ENCODE data around the gene CHCHD6. TPM values are rescaled to one million over a fixed set of nuclear protein-coding genes. Genes with fewer than 3 reads are reported as not detected.

Gene CHCHD6
- total RNA-seq, 6 experiments from 2014 or later = 1.7 to 5.3 (median 4.2) TPM

DNA sequence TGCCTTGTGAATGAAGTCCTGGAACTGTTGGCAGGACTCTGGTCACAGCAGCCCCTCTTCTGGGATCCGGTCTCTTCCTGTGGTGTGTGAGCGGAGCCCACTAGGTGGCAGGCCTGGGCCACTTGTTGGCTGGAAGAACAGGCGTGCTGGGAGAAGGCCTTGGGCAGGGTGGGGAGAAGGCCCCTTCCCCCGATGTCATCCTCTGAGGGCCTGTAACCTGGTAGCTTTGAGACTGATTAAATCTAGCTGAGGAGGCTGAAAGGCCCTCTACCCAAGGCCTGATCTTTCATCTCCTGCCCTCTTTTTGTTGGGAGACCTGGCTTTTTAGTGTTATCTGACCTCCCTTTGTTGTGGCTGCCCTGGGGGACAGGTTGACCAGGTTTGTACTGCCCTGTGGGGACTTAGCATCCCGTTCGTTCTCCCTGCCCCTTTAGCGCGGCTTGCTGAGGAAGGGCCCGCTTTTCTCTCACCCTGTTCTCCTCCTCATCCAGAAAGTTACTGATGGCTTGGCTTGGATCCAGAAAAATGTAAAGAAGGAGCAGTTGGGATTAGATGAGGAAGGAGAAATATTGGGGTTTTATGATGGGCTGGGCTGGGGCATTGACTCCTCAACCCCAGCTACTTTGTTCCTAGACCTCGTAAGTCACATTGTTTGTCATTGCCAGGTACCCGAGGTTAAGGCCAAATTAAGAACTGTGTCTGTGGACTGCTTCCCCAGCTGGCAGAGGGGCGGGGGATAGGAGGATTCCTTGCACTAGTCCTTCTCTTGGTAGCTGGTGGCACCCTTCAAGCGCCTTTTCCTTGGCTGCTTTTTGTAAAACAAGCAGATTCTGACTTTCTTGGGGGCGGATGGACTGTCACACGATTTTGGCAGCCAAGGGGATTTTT is 48.5 kb downstream of the CHCHD6 start:
- H3K4me3 ChIP-seq = no peak overlapping the region
- H3K4me1 ChIP-seq = no peaks in the 10 kb centered on the region
- ATAC-seq = peak; percentile 87 to 97 (median 92)
- no peaks in the 10 kb centered on the region for H3K9me3 ChIP-seq
- no peaks in the 10 kb centered on the region for H3K27me3 ChIP-seq
- H3K36me3 ChIP-seq = no peaks in the 10 kb centered on the region
- 65% methylated on average over 12 of the region's 15 CpGs for whole genome bisulfite sequencing (ENCODE audit: insufficient coverage, low coverage, low lambda C conversion rate, missing lambda C conversion rate)
- intact Hi-C loops (cut with DNase I) = loop anchor here (10.0 kb wide), 3 partner anchors 212 to 802 kb away; no protein-coding TSS in a partner anchor
- TF ChIP-seq POLR2A (IDR thresholded peaks at IDR 0.05) (no peak), CTCF (IDR thresholded peaks at IDR 0.05) (peak; percentile 75 to 81 (median 77))
- no peak overlapping the region for H3K27ac ChIP-seq
- DNase-seq = peak; percentile 70 to 73 (median 73)

GRCh38 chr3:126753191-126754160 is 49.4 kb downstream of the CHCHD6 start:
- intact Hi-C loops (cut with DNase I) = loop anchor here (10.0 kb wide), 3 partner anchors 211 to 801 kb away; no protein-coding TSS in a partner anchor
- no peak overlapping the region for H3K4me3 ChIP-seq
- H3K27me3 ChIP-seq = no peaks in the 10 kb centered on the region
- no peak for ATAC-seq
- peak in 1 of 3 donors; percentile 23 for DNase-seq
- no peaks in the 10 kb centered on the region for H3K4me1 ChIP-seq
- no peaks in the 10 kb centered on the region for H3K36me3 ChIP-seq
- WGBS (ENCODE audit: insufficient coverage, low coverage, low lambda C conversion rate, missing lambda C conversion rate) = 76% methylated on average over 6 of the region's 14 CpGs
- H3K9me3 ChIP-seq = no peaks in the 10 kb centered on the region
- no peak for TF ChIP-seq CTCF (IDR thresholded peaks at IDR 0.05)
- no peak overlapping the region for H3K27ac ChIP-seq

GRCh38 chr3:126755866-126756265 is 51.8 kb downstream of the CHCHD6 start:
- 58% methylated on average over 3 of the region's 5 CpGs for WGBS (ENCODE audit: insufficient coverage, low coverage, low lambda C conversion rate, missing lambda C conversion rate)
- no peak for DNase-seq

More at GRCh38 chr3:126755866-126756265, 51.8 kb downstream of the CHCHD6 start:
- no peak for ATAC-seq
- H3K4me1 ChIP-seq = no peaks in the 10 kb centered on the region
- no peaks in the 10 kb centered on the region for H3K9me3 ChIP-seq
- no peak overlapping the region for H3K4me3 ChIP-seq
- no peaks in the 10 kb centered on the region for H3K36me3 ChIP-seq
- TF ChIP-seq CTCF (IDR thresholded peaks at IDR 0.05) = no peak
- no peak for TF ChIP-seq POLR2A (IDR thresholded peaks at IDR 0.05)
- H3K27ac ChIP-seq = no peak overlapping the region
- intact Hi-C loops (cut with DNase I) = loop anchor here (10.0 kb wide), 3 partner anchors 209 to 799 kb away; no protein-coding TSS in a partner anchor
- H3K27me3 ChIP-seq = no peaks in the 10 kb centered on the region

Measured in right lobe of liver (tissue), 6 donors.